HL-60 (cell line): ENCODE data around the gene SPTBN1.

Source experiments
- DNase-seq, 2 experiments: peaks; one replicate each; pipeline ENCODE4 v3.0.0-alpha.2; 2010 to 2020; ENCODE audit warnings: low read depth in 1 of 2, low spot score in 1 of 2
- H3K27ac ChIP-seq: fragments of 250-450 bp; sonication (Bioruptor Pico); replicated peaks from 2 replicates; pipeline ENCODE4 v1.5.1; 2020; ENCODE audit warnings: mild to moderate bottlenecking, moderate library complexity
- H3K27me3 ChIP-seq: fragments of 250-450 bp; sonication (Bioruptor Pico); 2 replicates; pipeline ENCODE4 v1.5.1; 2021; ENCODE audit warnings: mild to moderate bottlenecking, moderate library complexity; ENCODE audit not compliant: insufficient read depth, poor library complexity, severe bottlenecking
- H3K4me3 ChIP-seq: replicated peaks from 2 replicates; pipeline ENCODE4 v1.5.1; 2011; ENCODE audit warnings: mild to moderate bottlenecking, control low read depth, low read length; ENCODE audit not compliant: insufficient read depth
- GABPA ChIP-seq: IDR thresholded peaks from 2 replicates; pipeline ENCODE4 v1.6.1; 2012; ENCODE audit warnings: low read depth
- POLR2AphosphoS5 ChIP-seq: IDR thresholded peaks from 2 replicates; pipeline ENCODE4 v1.6.1; 2012; ENCODE audit warnings: low read depth
- SPI1 ChIP-seq: IDR thresholded peaks from 2 replicates; pipeline ENCODE4 v1.6.1; 2012; ENCODE audit warnings: low read depth, mild to moderate bottlenecking, borderline replicate concordance
- TF ChIP-seq, protein P1 (sequence below): IDR thresholded peaks from one replicate; pipeline ENCODE4 v1.5.1; 2011; ENCODE audit warnings: low read length, control low read depth, inconsistent platforms; ENCODE audit not compliant: insufficient read depth
- TF ChIP-seq, protein P2 (sequence below): IDR thresholded peaks from 2 replicates; pipeline ENCODE4 v1.6.1; 2012; ENCODE audit warnings: low read depth; ENCODE audit not compliant: insufficient replicate concordance

Gene SPTBN1

DNA sequence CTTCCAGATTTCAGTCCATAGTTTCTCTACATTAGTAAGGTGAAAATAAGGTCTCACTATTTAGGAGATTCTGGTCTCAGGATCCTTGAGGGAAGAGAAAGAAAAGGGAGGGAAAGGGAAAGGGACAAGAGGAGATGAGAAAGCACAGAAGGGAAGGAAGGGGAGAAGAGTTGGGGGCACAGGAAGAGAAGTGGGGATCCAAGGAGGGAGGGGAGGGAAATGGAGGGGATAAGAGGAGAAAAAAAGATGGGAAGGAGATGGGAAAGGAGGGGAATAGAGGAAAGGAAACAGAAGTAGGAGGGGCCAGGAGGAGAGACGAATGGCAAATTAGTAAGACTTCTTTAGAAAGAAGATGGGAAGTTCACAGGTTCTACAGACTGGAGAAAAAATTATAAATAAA is 39.2 kb upstream of the SPTBN1 start:
- DNase-seq = no peak
- no peak for TF ChIP-seq POLR2AphosphoS5
- no peak for TF ChIP-seq SPI1
- TF ChIP-seq, protein P1, sequence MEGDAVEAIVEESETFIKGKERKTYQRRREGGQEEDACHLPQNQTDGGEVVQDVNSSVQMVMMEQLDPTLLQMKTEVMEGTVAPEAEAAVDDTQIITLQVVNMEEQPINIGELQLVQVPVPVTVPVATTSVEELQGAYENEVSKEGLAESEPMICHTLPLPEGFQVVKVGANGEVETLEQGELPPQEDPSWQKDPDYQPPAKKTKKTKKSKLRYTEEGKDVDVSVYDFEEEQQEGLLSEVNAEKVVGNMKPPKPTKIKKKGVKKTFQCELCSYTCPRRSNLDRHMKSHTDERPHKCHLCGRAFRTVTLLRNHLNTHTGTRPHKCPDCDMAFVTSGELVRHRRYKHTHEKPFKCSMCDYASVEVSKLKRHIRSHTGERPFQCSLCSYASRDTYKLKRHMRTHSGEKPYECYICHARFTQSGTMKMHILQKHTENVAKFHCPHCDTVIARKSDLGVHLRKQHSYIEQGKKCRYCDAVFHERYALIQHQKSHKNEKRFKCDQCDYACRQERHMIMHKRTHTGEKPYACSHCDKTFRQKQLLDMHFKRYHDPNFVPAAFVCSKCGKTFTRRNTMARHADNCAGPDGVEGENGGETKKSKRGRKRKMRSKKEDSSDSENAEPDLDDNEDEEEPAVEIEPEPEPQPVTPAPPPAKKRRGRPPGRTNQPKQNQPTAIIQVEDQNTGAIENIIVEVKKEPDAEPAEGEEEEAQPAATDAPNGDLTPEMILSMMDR = no peak
- TF ChIP-seq GABPA = no peak
- TF ChIP-seq, protein P2, sequence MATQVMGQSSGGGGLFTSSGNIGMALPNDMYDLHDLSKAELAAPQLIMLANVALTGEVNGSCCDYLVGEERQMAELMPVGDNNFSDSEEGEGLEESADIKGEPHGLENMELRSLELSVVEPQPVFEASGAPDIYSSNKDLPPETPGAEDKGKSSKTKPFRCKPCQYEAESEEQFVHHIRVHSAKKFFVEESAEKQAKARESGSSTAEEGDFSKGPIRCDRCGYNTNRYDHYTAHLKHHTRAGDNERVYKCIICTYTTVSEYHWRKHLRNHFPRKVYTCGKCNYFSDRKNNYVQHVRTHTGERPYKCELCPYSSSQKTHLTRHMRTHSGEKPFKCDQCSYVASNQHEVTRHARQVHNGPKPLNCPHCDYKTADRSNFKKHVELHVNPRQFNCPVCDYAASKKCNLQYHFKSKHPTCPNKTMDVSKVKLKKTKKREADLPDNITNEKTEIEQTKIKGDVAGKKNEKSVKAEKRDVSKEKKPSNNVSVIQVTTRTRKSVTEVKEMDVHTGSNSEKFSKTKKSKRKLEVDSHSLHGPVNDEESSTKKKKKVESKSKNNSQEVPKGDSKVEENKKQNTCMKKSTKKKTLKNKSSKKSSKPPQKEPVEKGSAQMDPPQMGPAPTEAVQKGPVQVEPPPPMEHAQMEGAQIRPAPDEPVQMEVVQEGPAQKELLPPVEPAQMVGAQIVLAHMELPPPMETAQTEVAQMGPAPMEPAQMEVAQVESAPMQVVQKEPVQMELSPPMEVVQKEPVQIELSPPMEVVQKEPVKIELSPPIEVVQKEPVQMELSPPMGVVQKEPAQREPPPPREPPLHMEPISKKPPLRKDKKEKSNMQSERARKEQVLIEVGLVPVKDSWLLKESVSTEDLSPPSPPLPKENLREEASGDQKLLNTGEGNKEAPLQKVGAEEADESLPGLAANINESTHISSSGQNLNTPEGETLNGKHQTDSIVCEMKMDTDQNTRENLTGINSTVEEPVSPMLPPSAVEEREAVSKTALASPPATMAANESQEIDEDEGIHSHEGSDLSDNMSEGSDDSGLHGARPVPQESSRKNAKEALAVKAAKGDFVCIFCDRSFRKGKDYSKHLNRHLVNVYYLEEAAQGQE = no peak
- H3K4me3 ChIP-seq = no peak overlapping the region

DNA sequence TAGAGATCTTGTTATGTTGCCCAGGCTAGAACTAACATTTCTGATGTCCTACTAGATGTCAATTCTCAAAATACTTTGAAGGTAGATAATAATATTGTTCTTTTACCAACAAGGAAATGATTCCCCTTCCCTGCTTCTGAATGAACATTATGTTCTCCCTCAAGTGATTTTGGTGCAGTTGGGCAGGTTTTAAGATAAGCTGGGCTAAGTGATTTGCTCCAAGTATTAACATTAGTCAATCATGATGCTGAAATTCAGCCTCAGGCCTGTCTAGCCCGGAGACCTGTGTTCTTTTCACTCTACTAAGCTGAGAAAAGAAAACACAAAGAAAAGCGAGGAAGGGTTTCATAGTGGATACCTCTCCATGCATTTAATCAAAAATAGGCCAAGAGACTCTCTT is 38.5 kb upstream of the SPTBN1 start:
- peaks cover 3% of the 10 kb centered on the region for H3K27me3 ChIP-seq
- TF ChIP-seq POLR2AphosphoS5 = no peak
- TF ChIP-seq, protein P1 = no peak
- TF ChIP-seq, protein P2 = no peak
- no peak for TF ChIP-seq GABPA
- TF ChIP-seq SPI1 = no peak
- DNase-seq = no peak
- H3K4me3 ChIP-seq = no peak overlapping the region
- no peak overlapping the region for H3K27ac ChIP-seq

More for the DNA sequence above, 39.2 kb upstream of the SPTBN1 start:
- Histone ChIP-seq H3K27me3 (peaks cover 3% of the 10 kb centered on the region), H3K27ac (no peak overlapping the region)

DNA sequence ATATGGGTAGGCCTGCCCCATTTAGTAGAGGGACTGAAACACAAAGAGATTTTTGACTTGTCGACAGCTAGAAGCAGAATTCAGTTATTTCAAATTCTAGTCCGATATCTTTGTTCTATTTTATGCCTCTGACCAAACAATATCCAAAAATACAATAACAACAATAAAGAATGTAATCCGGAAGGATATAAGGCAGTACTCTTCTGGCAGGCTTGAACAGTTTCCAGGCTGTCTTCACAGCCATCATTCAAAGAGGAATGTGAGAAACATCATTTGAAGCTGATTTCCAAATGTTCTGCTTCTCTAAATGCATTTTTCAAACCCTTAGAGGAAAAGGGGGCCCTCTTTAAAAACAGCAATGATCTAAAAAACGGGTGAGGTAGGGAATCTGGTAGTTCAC is 36.7 kb upstream of the SPTBN1 start:
- Histone ChIP-seq H3K27ac (no peak overlapping the region), H3K27me3 (peaks cover 3% of the 10 kb centered on the region), H3K4me3 (no peak overlapping the region)
- TF ChIP-seq POLR2AphosphoS5 = no peak
- TF ChIP-seq, protein P1 = no peak
- no peak for TF ChIP-seq SPI1
- TF ChIP-seq, protein P2 = no peak
- no peak for TF ChIP-seq GABPA
- DNase-seq = no peak
